ENCODE results near the gene DNAH8. TPM values are rescaled to one million over a fixed set of nuclear protein-coding genes. Genes with fewer than 3 reads are reported as not detected.
"Not testable (repeated sequence)": the region's sequence is repeated elsewhere in the genome, so short reads cannot be mapped to it uniquely, and the experiment has no call there.

Gene DNAH8
- total RNA-seq, 1 experiment from 2014 or later = not detected

DNA sequence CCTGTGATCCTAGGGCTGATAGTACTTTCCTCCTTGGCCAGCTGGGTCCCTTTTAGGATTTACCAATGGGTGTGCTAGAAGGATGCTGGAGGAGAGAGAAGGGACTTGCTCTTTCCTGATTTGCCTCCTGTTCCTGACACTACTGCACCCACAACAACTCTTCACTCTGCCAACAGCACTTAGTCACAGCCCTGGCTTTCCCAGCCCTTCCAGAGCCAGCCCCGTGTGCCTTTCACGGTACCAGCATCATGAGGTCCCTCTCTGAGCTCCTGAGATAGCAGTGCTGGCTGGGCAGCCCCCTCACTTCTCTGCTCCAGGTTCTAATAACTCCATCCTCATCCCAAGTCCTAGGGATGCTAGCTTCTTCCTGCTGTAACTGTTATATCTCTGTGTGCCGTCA is 80.9 kb downstream of the DNAH8 start:
- 0 out of 2 replicates have a peak, but pooled peaks have one; percentile 45 for ATAC-seq
- intact Hi-C loops (cut with micrococcal nuclease; ENCODE audit: unreplicated experiment) (no loop called here), in situ Hi-C loops (cut with HindIII; ENCODE audit: low pct_unique_long_range_greater_than_20kb, low sequenced_read_pairs) (no loop called here)
- H3K27me3 ChIP-seq (ENCODE audit: control insufficient read depth, insufficient read depth, low read length) = peaks cover 10% of the 10 kb centered on the region
- ChIA-PET POLR2A (no interaction called here), CTCF (no interaction called here)
- no peaks in the 10 kb centered on the region for H3K9me3 ChIP-seq (ENCODE audit: control insufficient read depth, insufficient read depth, low read depth, low read length)
- no peak overlapping the region for H3K4me3 ChIP-seq (ENCODE audit: low read depth in 2 of 2, low read length in 2 of 2)
- H3K36me3 ChIP-seq (ENCODE audit: control insufficient read depth, insufficient read depth, low read length) = no peaks in the 10 kb centered on the region
- no TSS peak for BruUV-seq (replicated peaks)
- DNase-seq (ENCODE audit: low read depth, low spot score) = no peak
- no peak overlapping the region for H3K27ac ChIP-seq (ENCODE audit: low read length)
- TF ChIP-seq SIN3A (IDR thresholded peaks at IDR 0.05; ENCODE audit: borderline replicate concordance, insufficient read depth, low read depth, low read length) = no peak
- no peak for TF ChIP-seq TCF7L2 (IDR thresholded peaks at IDR 0.05; ENCODE audit: low read depth, low read length)
- TF ChIP-seq, protein P1, sequence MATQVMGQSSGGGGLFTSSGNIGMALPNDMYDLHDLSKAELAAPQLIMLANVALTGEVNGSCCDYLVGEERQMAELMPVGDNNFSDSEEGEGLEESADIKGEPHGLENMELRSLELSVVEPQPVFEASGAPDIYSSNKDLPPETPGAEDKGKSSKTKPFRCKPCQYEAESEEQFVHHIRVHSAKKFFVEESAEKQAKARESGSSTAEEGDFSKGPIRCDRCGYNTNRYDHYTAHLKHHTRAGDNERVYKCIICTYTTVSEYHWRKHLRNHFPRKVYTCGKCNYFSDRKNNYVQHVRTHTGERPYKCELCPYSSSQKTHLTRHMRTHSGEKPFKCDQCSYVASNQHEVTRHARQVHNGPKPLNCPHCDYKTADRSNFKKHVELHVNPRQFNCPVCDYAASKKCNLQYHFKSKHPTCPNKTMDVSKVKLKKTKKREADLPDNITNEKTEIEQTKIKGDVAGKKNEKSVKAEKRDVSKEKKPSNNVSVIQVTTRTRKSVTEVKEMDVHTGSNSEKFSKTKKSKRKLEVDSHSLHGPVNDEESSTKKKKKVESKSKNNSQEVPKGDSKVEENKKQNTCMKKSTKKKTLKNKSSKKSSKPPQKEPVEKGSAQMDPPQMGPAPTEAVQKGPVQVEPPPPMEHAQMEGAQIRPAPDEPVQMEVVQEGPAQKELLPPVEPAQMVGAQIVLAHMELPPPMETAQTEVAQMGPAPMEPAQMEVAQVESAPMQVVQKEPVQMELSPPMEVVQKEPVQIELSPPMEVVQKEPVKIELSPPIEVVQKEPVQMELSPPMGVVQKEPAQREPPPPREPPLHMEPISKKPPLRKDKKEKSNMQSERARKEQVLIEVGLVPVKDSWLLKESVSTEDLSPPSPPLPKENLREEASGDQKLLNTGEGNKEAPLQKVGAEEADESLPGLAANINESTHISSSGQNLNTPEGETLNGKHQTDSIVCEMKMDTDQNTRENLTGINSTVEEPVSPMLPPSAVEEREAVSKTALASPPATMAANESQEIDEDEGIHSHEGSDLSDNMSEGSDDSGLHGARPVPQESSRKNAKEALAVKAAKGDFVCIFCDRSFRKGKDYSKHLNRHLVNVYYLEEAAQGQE (IDR thresholded peaks at IDR 0.05; ENCODE audit: insufficient read depth in 1 of 2, low read depth in 2 of 2, low read length in 1 of 2) = no peak
- TF ChIP-seq POLR2AphosphoS5 (IDR thresholded peaks at IDR 0.05; ENCODE audit: low read depth, low read length) = no peak
- TF ChIP-seq CTCF (IDR thresholded peaks at IDR 0.05) = no peak
- H3K4me1 ChIP-seq (ENCODE audit: control insufficient read depth, insufficient read depth, low read length) = no peaks in the 10 kb centered on the region

DNA sequence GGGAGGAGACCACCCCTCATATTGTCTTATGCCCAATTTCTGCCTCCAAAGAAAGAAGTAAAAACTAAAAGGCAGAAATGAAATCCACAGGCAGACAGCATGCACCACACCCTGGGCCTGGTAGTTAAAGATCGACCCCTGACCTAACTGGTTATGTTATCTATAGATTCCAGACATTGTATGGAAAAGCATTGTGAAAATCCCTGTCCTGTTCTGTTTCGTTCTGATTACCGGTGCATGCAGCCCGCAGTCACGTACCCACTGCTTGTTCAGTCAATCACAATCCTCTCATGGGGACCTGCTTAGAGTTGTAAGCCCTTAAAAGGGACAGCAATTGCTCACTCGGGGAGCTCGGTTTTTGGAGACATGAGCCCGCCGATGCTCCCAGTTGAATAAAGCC is 81.3 kb downstream of the DNAH8 start:
- in situ Hi-C loops (cut with HindIII; ENCODE audit: low pct_unique_long_range_greater_than_20kb, low sequenced_read_pairs); H3K36me3 ChIP-seq (ENCODE audit: control insufficient read depth, insufficient read depth, low read length); H3K4me3 ChIP-seq (ENCODE audit: low read depth in 2 of 2, low read length in 2 of 2); CTCF ChIA-PET; intact Hi-C loops (cut with micrococcal nuclease; ENCODE audit: unreplicated experiment); ATAC-seq; H3K4me1 ChIP-seq (ENCODE audit: control insufficient read depth, insufficient read depth, low read length); POLR2A ChIA-PET; BruUV-seq (replicated peaks); DNase-seq (ENCODE audit: low read depth, low spot score); H3K9me3 ChIP-seq (ENCODE audit: control insufficient read depth, insufficient read depth, low read depth, low read length); H3K27ac ChIP-seq (ENCODE audit: low read length): not testable (repeated sequence)
- peaks cover 12% of the 10 kb centered on the region for H3K27me3 ChIP-seq (ENCODE audit: control insufficient read depth, insufficient read depth, low read length)

- H3K4me3 ChIP-seq (ENCODE audit: low read depth in 2 of 2, low read length in 2 of 2) = no peak overlapping the region
- in situ Hi-C loops (cut with HindIII; ENCODE audit: low pct_unique_long_range_greater_than_20kb, low sequenced_read_pairs) = no loop called here
- intact Hi-C loops (cut with micrococcal nuclease; ENCODE audit: unreplicated experiment) = no loop called here
- ChIA-PET CTCF (no interaction called here), POLR2A (interaction anchor here (0.7 kb wide), 1 partner anchor 415 kb away, joined by 3 read pairs; no protein-coding TSS in a partner anchor)
- H3K36me3 ChIP-seq (ENCODE audit: control insufficient read depth, insufficient read depth, low read length) = no peaks in the 10 kb centered on the region
- H3K27me3 ChIP-seq (ENCODE audit: control insufficient read depth, insufficient read depth, low read length) = peaks cover 13% of the 10 kb centered on the region
- no peaks in the 10 kb centered on the region for H3K4me1 ChIP-seq (ENCODE audit: control insufficient read depth, insufficient read depth, low read length)
- H3K9me3 ChIP-seq (ENCODE audit: control insufficient read depth, insufficient read depth, low read depth, low read length) = no peaks in the 10 kb centered on the region
- no TSS peak for BruUV-seq (replicated peaks)
- TF ChIP-seq POLR2AphosphoS5 (IDR thresholded peaks at IDR 0.05; ENCODE audit: low read depth, low read length) = no peak
- no peak for TF ChIP-seq SIN3A (IDR thresholded peaks at IDR 0.05; ENCODE audit: borderline replicate concordance, insufficient read depth, low read depth, low read length)
- no peak for TF ChIP-seq CTCF (IDR thresholded peaks at IDR 0.05)
- TF ChIP-seq, protein P1 (IDR thresholded peaks at IDR 0.05; ENCODE audit: insufficient read depth in 1 of 2, low read depth in 2 of 2, low read length in 1 of 2) = no peak
- TF ChIP-seq TCF7L2 (IDR thresholded peaks at IDR 0.05; ENCODE audit: low read depth, low read length) = no peak
- ATAC-seq (no peak), DNase-seq (ENCODE audit: low read depth, low spot score) (no peak)
- no peak overlapping the region for H3K27ac ChIP-seq (ENCODE audit: low read length)
Observed at GRCh38 chr6:38796850-38797249, 81.7 kb downstream of the DNAH8 start.

Measured in Panc1 (cell line).